ENCODE measurements around the gene CCDC167. TPM values are rescaled to one million over a fixed set of nuclear protein-coding genes. Genes with fewer than 3 reads are reported as not detected.

The CCDC167 gene
- total and polyA plus RNA-seq, 10 of the 15 experiments (the other 5 are each of a cell fraction or from before 2014, with no cell fraction given) = 74.9 to 380 (median 137) TPM

DNA sequence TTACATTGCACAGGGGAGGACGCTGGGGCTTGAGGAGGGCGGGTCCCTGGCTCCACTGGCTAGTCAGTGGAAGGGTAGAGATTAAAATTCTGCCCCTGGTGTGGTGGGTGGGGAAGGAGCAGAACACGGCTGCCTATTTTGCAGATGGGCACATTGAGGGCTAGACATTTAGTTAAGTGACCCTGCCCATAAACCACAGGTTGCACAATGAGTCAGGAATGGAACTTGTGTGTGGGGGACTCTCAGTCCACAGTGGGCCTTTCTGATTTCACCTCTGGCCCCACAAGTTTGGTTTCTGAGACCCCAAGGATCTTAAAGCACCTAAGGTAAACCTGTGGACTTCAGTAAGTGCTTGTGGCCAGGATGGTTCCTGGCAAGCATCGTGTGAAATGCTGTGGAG, 22.0 kb upstream of the CCDC167 start:
- TF ChIP-seq IRF4 (IDR thresholded peaks at IDR 0.05; ENCODE audit: low read depth, low read length) = 0 out of 2 replicates have a peak, but pooled peaks have one; percentile 26
- TF ChIP-seq, protein P1, sequence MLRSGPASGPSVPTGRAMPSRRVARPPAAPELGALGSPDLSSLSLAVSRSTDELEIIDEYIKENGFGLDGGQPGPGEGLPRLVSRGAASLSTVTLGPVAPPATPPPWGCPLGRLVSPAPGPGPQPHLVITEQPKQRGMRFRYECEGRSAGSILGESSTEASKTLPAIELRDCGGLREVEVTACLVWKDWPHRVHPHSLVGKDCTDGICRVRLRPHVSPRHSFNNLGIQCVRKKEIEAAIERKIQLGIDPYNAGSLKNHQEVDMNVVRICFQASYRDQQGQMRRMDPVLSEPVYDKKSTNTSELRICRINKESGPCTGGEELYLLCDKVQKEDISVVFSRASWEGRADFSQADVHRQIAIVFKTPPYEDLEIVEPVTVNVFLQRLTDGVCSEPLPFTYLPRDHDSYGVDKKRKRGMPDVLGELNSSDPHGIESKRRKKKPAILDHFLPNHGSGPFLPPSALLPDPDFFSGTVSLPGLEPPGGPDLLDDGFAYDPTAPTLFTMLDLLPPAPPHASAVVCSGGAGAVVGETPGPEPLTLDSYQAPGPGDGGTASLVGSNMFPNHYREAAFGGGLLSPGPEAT (IDR thresholded peaks at IDR 0.05; ENCODE audit: low read depth) = no peak
- TF ChIP-seq NR2F1 (conservative IDR thresholded peaks at IDR 0.05) = peak; percentile 47; the same call in 1 of the 2 replicates
- peak; percentile 81 for TF ChIP-seq RUNX3 (IDR thresholded peaks at IDR 0.05; ENCODE audit: low read length)
- intact Hi-C loops (cut with micrococcal nuclease; ENCODE audit: unreplicated experiment) (no loop called here), in situ Hi-C loops (cut with MboI) (no loop called here)
- Histone ChIP-seq H3K4me3 (no peak overlapping the region; the same call in 1 of the 2 replicates), H3K9ac (ENCODE audit: control insufficient read depth, insufficient read depth, low read length) (no peak overlapping the region), H3K4me1 (ENCODE audit: control insufficient read depth, insufficient read depth, low read length) (peaks cover 29% of the 10 kb centered on the region), H4K20me1 (ENCODE audit: control insufficient read depth, insufficient read depth) (no peaks in the 10 kb centered on the region), H3K4me2 (ENCODE audit: control insufficient read depth, insufficient read depth) (peak overlapping the region; percentile 0; the same call in 1 of the 2 replicates), H2AFZ (ENCODE audit: control insufficient read depth, low read depth, low read length) (no peak overlapping the region), H3K27ac (ENCODE audit: control insufficient read depth, insufficient read depth) (no peak overlapping the region), H3K36me3 (ENCODE audit: control insufficient read depth in 2 of 2, insufficient read depth in 2 of 2, low read length in 1 of 2) (no peaks in the 10 kb centered on the region), H3K9me3 (replicated peaks; ENCODE audit: control insufficient read depth, insufficient read depth, low read length) (no peaks in the 10 kb centered on the region; the same call in 2 of the 3 replicates), H3K27me3 (replicated peaks in 1 of 2; ENCODE audit: control insufficient read depth in 2 of 2, insufficient read depth in 2 of 2, low read length in 1 of 2) (no peaks in the 10 kb centered on the region), H3K79me2 (ENCODE audit: control insufficient read depth, insufficient read depth, low read length) (no peaks in the 10 kb centered on the region)
- 2% methylated on average over 4 of the region's 4 CpGs for WGBS (ENCODE audit: insufficient coverage, insufficient replicate concordance, low lambda C conversion rate, missing lambda C conversion rate)
- FAIRE-seq (no peak), DNase-seq (ENCODE audit: low read depth, low spot score) (no peak), ATAC-seq (peak; percentile 58)
- CTCF ChIA-PET = no interaction called here
- SMC1A ChIA-PET (ENCODE audit: uncharacterized antibody, unreplicated experiment) = interaction anchor here (1.0 to 1.3 kb wide), 3 partner anchors 9 to 30 kb away, joined by 3 to 4 read pairs (median 4); no protein-coding TSS in a partner anchor
- POLR2A ChIA-PET = no interaction called here
- no TSS peak for BruUV-seq (replicated peaks)
- RAD21 ChIA-PET (ENCODE audit: unreplicated experiment) = no interaction called here

DNA sequence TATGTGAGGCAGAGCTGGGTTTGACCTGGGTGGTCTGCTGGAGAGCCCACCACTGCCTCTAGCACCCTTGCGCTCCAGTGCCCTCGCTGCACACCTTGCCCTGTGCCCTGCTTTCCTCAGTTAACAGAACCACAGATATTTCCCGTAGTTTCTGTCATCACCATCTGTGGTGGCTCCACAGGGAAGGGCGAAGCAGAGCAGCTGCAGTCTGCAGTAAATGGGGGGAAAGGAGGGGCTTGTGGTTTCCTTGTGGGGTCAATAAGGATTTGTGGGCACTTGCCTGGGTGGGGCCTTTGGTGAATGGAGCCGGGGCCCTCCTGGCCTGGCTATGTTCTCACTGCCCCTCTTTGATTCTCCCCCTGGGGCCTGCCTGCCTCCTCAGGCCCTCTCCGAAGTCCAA, 21.2 kb upstream of the CCDC167 start:
- no peak overlapping the region for H3K27ac ChIP-seq (ENCODE audit: control insufficient read depth, insufficient read depth)
- TF ChIP-seq, protein P2, sequence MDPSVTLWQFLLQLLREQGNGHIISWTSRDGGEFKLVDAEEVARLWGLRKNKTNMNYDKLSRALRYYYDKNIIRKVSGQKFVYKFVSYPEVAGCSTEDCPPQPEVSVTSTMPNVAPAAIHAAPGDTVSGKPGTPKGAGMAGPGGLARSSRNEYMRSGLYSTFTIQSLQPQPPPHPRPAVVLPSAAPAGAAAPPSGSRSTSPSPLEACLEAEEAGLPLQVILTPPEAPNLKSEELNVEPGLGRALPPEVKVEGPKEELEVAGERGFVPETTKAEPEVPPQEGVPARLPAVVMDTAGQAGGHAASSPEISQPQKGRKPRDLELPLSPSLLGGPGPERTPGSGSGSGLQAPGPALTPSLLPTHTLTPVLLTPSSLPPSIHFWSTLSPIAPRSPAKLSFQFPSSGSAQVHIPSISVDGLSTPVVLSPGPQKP (IDR thresholded peaks at IDR 0.05; ENCODE audit: low read depth, low read length) = no peak
- no peak for TF ChIP-seq NRF1 (conservative IDR thresholded peaks at IDR 0.05; ENCODE audit: low read depth, low read length)
- TF ChIP-seq TBL1XR1 (IDR thresholded peaks at IDR 0.05; ENCODE audit: low read depth, low read length) = no peak
- TF ChIP-seq TCF12 (IDR thresholded peaks at IDR 0.05; ENCODE audit: low read depth, low read length) = no peak
- TF ChIP-seq EP300 (IDR thresholded peaks at IDR 0.05; ENCODE audit: borderline replicate concordance in 1 of 2, control insufficient read depth in 1 of 2, low read depth in 2 of 2, low read length in 2 of 2) = no peak
- no peak for TF ChIP-seq PAX5 (IDR thresholded peaks at IDR 0.05; ENCODE audit: borderline replicate concordance, low read depth, low read length)
- no peak for TF ChIP-seq RB1 (IDR thresholded peaks at IDR 0.05; ENCODE audit: borderline replicate concordance)
- TF ChIP-seq SMC3 (IDR thresholded peaks at IDR 0.05; ENCODE audit: borderline replicate concordance, low read length) = no peak
- TF ChIP-seq CBX3 (IDR thresholded peaks at IDR 0.05; ENCODE audit: borderline replicate concordance, low read depth) = no peak

More for the DNA sequence above, 21.2 kb upstream of the CCDC167 start:
- BruUV-seq (replicated peaks) = no TSS peak
- ChIA-PET SMC1A (ENCODE audit: uncharacterized antibody, unreplicated experiment) (interaction anchor here (1.2 to 1.3 kb wide), 2 partner anchors 10 to 18 kb away, joined by 3 to 4 read pairs; no protein-coding TSS in a partner anchor), POLR2A (interaction anchor here (0.7 kb wide), 1 partner anchor 26 kb away, joined by 3 read pairs; no protein-coding TSS in a partner anchor), CTCF (no interaction called here), RAD21 (ENCODE audit: unreplicated experiment) (no interaction called here)
- in situ Hi-C loops (cut with MboI) (no loop called here), intact Hi-C loops (cut with micrococcal nuclease; ENCODE audit: unreplicated experiment) (no loop called here)
- 63% methylated on average over 6 of the region's 6 CpGs for WGBS (ENCODE audit: insufficient coverage, insufficient replicate concordance, low lambda C conversion rate, missing lambda C conversion rate)
- Histone ChIP-seq H3K9ac (ENCODE audit: control insufficient read depth, insufficient read depth, low read length) (no peak overlapping the region), H4K20me1 (ENCODE audit: control insufficient read depth, insufficient read depth) (no peaks in the 10 kb centered on the region), H3K9me3 (replicated peaks; ENCODE audit: control insufficient read depth, insufficient read depth, low read length) (no peaks in the 10 kb centered on the region; the same call in 2 of the 3 replicates), H2AFZ (ENCODE audit: control insufficient read depth, low read depth, low read length) (no peak overlapping the region), H3K4me3 (no peak overlapping the region), H3K79me2 (ENCODE audit: control insufficient read depth, insufficient read depth, low read length) (no peaks in the 10 kb centered on the region), H3K36me3 (ENCODE audit: control insufficient read depth in 2 of 2, insufficient read depth in 2 of 2, low read length in 1 of 2) (no peaks in the 10 kb centered on the region), H3K27me3 (replicated peaks in 1 of 2; ENCODE audit: control insufficient read depth in 2 of 2, insufficient read depth in 2 of 2, low read length in 1 of 2) (no peaks in the 10 kb centered on the region), H3K4me2 (ENCODE audit: control insufficient read depth, insufficient read depth) (peak overlapping the region; percentile 0; the same call in 1 of the 2 replicates), H3K4me1 (ENCODE audit: control insufficient read depth, insufficient read depth, low read length) (peaks cover 37% of the 10 kb centered on the region)
- ATAC-seq (no peak), DNase-seq (ENCODE audit: low read depth, low spot score) (no peak), FAIRE-seq (no peak)
